NCI-H2107 (cell line): ENCODE measurements around the gene TXNDC8.
A peak's percentile ranks its signal among the peaks of the same experiment; 100 is the strongest.

ENCODE experiments used
- DNase-seq: peaks from one replicate; lab custom pipeline; 2025; lab: John Stamatoyannopoulos, UW

Gene TXNDC8

DNA sequence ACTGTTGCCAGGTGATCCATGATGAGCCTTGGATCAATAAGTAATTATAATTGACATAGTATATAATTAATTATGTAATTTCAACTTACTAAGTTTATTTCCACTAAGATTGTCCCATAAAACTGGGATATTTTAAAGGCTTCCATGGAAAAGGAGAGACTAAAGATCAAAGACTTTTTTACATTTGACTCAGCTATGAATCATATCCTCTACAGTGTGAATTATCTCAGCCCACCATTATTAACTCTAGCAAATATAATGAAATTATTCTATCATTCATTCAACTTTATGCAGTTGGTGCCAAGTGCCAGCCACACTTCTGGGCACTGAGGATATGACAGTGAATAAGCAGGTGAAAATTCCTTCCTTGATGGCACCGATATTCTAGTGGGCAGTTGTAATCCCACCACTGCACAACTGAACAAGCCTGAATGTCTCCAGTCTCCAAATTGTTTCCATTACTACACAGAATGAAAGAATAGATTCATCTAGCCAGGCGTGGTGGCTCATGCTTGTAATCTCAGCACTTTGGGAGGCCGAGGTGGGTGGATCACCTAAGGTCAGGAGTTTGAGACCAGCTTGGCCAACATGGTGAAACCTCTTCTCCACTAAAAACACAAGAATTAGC is 59.5 kb downstream of the TXNDC8 start:
- DNase-seq: no peak

- no peak for DNase-seq
These were observed 60.9 kb downstream of the TXNDC8 start for GRCh38 chr9:110276781-110277180.

- DNase-seq: no peak
These were observed 67.3 kb downstream of the TXNDC8 start for GRCh38 chr9:110270211-110270995.

DNA sequence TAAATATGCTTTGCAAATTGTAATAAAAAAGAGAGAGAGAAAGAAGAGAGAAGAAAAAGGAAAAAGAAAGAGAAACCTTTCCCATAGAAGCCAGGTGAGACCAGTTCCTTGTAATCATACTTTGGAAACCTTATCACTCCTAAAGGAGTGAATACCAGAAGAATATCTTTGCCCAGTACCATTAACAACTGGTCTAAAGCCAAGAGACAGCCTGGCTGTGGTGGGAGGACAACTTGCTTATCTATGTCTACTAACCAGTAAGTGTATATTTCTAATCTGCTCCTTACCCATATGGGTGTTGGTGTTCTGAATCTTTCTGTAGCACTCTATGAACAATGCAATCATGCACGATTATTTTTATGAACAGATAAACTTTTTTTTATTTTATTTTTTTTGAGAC is 70.9 kb downstream of the TXNDC8 start:
- no peak for DNase-seq

DNA sequence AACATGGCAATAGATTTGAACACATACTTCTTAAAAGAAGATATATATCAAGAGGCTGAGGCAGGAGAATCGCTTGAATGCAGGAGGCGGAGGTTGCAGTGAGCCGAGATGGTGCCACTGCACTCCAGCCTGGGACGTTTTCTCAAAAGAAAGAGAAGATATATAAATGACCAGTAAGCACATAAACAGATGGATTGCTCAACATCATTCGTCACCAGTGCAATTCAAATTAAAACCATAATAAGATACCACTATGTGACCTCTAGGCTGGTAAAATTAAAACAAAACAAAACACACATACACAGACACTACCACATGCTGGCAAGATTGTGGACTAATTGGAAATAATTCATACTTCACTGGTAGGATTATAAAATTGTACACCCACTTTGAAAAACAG is 76.0 kb downstream of the TXNDC8 start:
- no peak for DNase-seq

DNA sequence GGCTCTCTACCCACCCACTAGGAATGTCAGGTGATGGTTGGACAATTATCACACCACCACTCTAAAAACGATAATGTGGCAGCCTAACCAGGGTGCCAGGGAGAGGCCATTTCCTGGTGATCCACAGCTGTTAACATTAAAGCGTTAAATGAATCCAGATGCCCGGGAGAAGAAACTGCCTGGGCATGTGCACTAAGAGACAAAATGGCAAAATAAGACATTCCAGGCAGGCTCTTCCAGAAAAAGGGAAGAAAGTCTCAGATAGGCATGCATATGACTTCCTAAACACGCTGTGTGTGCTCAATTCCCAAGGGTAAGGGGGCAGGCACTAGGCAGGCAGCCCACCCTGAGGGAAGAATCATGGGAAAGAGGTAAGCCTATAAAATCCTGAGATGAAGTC is 76.8 kb downstream of the TXNDC8 start:
- DNase-seq: no peak

GRCh38 chr9:110259566-110259965 is 78.1 kb downstream of the TXNDC8 start:
- no peak for DNase-seq

GRCh38 chr9:110258690-110259091 is 79.0 kb downstream of the TXNDC8 start:
- no peak for DNase-seq

GRCh38 chr9:110257956-110258355 is 79.7 kb downstream of the TXNDC8 start:
- no peak for DNase-seq

DNA sequence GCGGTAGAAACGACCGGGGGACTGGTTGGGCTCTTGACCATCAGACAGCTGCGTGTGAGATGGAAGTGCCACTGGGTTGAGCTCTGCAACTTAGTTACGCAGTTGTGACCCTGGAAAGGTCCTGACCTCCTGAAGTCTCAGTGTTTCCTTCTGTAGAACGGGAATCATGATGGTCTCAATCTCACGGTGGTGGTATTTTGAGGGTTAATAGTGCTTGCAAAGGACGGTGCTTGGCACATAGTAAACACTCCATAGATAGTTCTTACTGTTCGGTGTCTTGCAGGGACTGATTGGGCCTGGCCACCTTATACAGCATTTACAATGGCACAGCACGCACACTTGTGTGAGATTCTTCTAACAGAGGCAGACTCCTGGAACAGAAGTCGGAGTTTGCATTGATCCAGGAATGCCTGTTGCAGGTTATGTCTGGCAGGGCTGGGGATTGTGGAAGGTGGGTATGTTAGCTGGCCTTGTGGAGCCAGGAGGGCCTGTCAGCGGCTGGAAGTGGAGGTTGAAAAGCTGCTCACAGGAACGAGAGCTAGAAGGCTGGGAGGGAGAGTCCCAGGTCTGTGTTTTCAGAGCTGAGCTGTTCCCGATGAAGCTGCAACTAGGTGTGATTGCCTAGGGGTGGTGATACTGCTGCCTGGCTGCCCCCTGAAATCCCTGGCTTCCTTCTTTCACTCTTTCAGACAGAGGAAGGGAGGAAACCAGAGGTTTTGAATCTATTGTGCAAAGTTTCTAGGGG is 80.4 kb downstream of the TXNDC8 start:
- DNase-seq: no peak

DNA sequence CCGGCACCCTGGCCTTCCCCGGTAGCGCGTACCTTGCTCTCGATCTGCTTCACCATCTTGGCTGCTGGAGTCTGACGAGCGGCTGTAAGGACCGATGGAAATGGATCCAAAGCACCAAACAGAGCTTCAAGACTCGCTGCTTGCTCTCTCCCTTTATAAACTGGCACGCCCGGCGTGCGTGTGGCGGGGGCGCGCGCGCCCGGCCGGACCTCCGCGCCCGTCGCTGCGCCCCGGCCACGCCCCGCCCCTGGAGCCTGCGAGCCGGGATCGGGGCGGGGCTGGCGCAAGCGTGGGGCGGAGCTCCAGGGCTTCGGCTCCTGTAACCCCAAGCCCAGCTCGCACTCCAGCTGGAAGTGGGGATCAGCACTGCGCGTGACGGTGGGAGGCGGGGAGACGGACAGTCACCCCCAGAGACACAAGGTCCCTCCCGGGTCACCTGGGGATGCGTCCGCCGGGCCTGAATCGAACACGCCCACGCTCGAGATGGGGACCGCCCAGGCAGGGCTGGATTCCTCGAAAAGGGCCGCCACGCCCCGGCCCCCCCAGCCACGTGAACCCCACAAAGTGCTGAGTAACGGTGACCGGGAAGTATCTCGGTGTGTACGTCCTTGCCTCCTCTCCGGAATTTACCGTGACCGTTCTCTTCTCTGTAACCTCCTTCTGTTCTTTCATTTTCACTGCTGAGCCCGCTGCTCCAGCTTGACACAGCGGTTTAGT is 81.1 kb downstream of the TXNDC8 start, which contains the start of gene TXN:
Gene TXN, minus strand, starts transcription at position 128 of the 717 bp plus-strand sequence. Its CDS starts 72 bp downstream, at position 56.
- DNase-seq: peak; percentile 58

DNA sequence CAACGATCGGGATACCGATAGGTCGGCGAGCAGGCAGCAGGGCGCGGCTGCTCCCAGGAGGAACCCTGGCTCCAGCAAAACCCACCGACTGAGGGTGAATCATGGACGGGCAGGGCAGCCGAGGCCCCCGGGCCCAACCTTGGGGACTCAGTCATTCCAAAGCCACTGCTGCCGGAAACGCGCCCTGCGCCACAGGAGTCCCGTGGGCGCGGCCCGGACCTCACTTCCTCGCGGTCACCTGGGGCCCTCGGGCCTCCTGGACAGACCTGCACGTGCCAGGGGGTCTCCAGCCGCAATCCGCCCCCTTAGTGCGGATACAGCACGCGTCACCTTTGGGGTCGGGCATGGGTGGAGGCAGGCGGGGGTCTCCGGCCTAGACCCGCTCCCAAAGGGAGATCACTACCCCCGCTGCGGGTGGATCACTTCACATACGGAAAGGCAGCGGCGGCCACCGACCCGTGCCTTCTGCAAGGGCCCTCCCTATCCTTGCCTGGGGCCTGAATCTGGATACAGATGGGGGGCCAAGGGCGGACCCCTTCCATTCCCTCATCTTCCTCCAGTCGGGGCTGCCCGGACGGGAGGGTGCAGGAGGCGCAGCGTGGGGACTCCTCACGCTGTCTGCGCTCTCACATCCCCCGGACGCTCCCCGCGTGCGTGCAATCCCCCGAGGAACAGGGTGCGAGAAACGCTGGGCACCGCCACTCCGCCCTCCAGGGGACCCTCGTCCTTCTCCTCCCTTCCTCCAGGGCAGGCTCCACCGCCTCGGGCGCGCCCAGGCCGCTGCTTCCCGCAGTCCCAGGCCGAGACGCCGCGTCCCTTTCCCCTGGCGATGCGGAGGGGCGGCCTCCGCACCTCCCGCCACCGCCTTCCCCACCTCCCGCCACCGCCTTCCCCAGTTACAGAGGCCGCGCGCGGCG is 81.9 kb downstream of the TXNDC8 start:
- peak; percentile 5 for DNase-seq

DNA sequence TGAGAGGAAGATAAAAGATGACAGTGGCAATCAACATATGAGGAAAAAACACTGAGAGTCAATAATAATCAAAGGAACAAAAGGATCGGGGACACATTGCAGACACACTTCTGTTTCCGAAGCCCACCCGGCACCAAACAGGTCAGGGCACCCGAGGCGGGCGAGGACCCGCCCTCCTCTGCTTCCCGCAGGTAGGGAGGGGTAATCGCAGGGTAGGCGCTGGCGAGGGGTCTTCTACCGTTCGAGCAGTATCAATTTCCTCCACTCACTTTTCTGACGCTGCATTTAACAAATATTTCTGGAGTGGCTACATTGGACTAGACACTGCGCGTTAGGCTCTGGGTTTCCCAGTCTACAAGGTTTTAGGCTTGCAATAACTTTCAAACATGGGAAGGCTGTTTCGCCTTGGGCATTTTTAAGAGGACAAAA is 82.6 kb downstream of the TXNDC8 start:
- no peak for DNase-seq

- no peak for DNase-seq
These were observed 83.2 kb downstream of the TXNDC8 start for GRCh38 chr9:110254500-110254899.
